H9 (cell line): Measurements from ENCODE around the gene VKORC1. TPM values are rescaled to one million over a fixed set of nuclear protein-coding genes. Genes with fewer than 3 reads are reported as not detected.

Experiments used
- DNase-seq: peaks from one replicate; pipeline ENCODE4 v3.0.0-alpha.2; 2017
- H2AFZ ChIP-seq: one replicate; pipeline ENCODE4 v1.6.1; 2013; ENCODE audit warnings: mild to moderate bottlenecking, low read length, control low read depth, moderate library complexity
- H2AK5ac ChIP-seq: 2 replicates; pipeline ENCODE4 v1.6.1; 2013; ENCODE audit warnings: low read length, control low read depth, mixed read lengths; ENCODE audit not compliant: insufficient read length
- H2BK120ac ChIP-seq: one replicate; pipeline ENCODE4 v1.6.1; 2013; ENCODE audit warnings: low read depth, mild to moderate bottlenecking, low read length, control low read depth, inconsistent platforms; ENCODE audit not compliant: poor library complexity, severe bottlenecking
- H2BK12ac ChIP-seq: 2 replicates; pipeline ENCODE4 v1.6.1; 2013; ENCODE audit warnings: low read length, control low read depth, mixed read lengths, low read depth; ENCODE audit not compliant: insufficient read length
- H2BK15ac ChIP-seq: 2 replicates; pipeline ENCODE4 v1.6.1; 2013; ENCODE audit warnings: low read depth, low read length, control low read depth
- H2BK20ac ChIP-seq: one replicate; pipeline ENCODE4 v1.6.1; 2013; ENCODE audit warnings: low read depth, mild to moderate bottlenecking, low read length, control low read depth, inconsistent platforms; ENCODE audit not compliant: poor library complexity, severe bottlenecking
- H2BK5ac ChIP-seq: 2 replicates; pipeline ENCODE4 v1.6.1; 2013; ENCODE audit warnings: low read length, control low read depth, mixed read lengths; ENCODE audit not compliant: insufficient read length
- H3K14ac ChIP-seq: 2 replicates; pipeline ENCODE4 v1.6.1; 2013; ENCODE audit warnings: low read length, control low read depth; ENCODE audit not compliant: insufficient read depth
- H3K18ac ChIP-seq: 2 replicates; pipeline ENCODE4 v1.6.1; 2013; ENCODE audit warnings: low read depth, mild to moderate bottlenecking, mixed read lengths, low read length, control low read depth; ENCODE audit not compliant: insufficient read length
- H3K23ac ChIP-seq: 2 replicates; pipeline ENCODE4 v1.6.1; 2013; ENCODE audit warnings: low read length, control low read depth, mixed read lengths, low read depth; ENCODE audit not compliant: insufficient read length
- H3K23me2 ChIP-seq: 2 replicates; pipeline ENCODE4 v1.6.1; 2013; ENCODE audit warnings: low read depth, mild to moderate bottlenecking, mixed read lengths, low read length, control low read depth; ENCODE audit not compliant: insufficient read length, poor library complexity, severe bottlenecking
- H3K27ac ChIP-seq: 2 replicates; pipeline ENCODE4 v1.5.1; 2013; ENCODE audit warnings: low read length, control low read depth, mixed read lengths, low read depth; ENCODE audit not compliant: insufficient read length
- H3K27me3 ChIP-seq: 2 replicates; pipeline ENCODE4 v1.6.1; 2013; ENCODE audit warnings: low read length, control low read depth, inconsistent platforms; ENCODE audit not compliant: insufficient read depth
- H3K4ac ChIP-seq: 2 replicates; pipeline ENCODE4 v1.6.1; 2013; ENCODE audit warnings: low read depth, mild to moderate bottlenecking, control low read depth, inconsistent platforms, low read length, moderate library complexity
- H3K4me1 ChIP-seq: 2 replicates; pipeline ENCODE4 v1.6.1; 2013; ENCODE audit warnings: low read length, control low read depth, inconsistent platforms; ENCODE audit not compliant: insufficient read depth
- H3K4me2 ChIP-seq: 2 replicates; pipeline ENCODE4 v1.6.1; 2013; ENCODE audit warnings: low read length, control low read depth, mixed read lengths; ENCODE audit not compliant: insufficient read length, insufficient read depth
- H3K56ac ChIP-seq: 2 replicates; pipeline ENCODE4 v1.6.1; 2013; ENCODE audit warnings: low read depth, mild to moderate bottlenecking, mixed read lengths, low read length, control low read depth; ENCODE audit not compliant: insufficient read length
- H3K79me1 ChIP-seq: 2 replicates; pipeline ENCODE4 v1.6.1; 2013; ENCODE audit warnings: low read depth, mild to moderate bottlenecking, moderate library complexity, low read length, control low read depth, inconsistent platforms; ENCODE audit not compliant: insufficient read depth, poor library complexity, severe bottlenecking
- H3K79me2 ChIP-seq: 2 replicates; pipeline ENCODE4 v1.6.1; 2013; ENCODE audit warnings: low read length, control low read depth, inconsistent platforms; ENCODE audit not compliant: insufficient read depth
- H3K9ac ChIP-seq: 2 replicates; pipeline ENCODE4 v1.6.1; 2013; ENCODE audit warnings: low read length, control low read depth, mixed read lengths; ENCODE audit not compliant: insufficient read length; ENCODE audit errors: extremely low read depth
- H3K9me3 ChIP-seq: one replicate; pipeline ENCODE4 v1.6.1; 2013; ENCODE audit warnings: low read depth, low read length, inconsistent platforms; ENCODE audit not compliant: control insufficient read depth
- H3T11ph ChIP-seq: one replicate; pipeline ENCODE4 v1.6.1; 2013; ENCODE audit warnings: mild to moderate bottlenecking, low read length, control low read depth, inconsistent platforms
- H4K20me1 ChIP-seq: one replicate; pipeline ENCODE4 v1.6.1; 2013; ENCODE audit not compliant: control insufficient read depth, insufficient read length, insufficient read depth
- H4K5ac ChIP-seq: 2 replicates; pipeline ENCODE4 v1.6.1; 2013; ENCODE audit warnings: low read depth, mild to moderate bottlenecking, mixed read lengths, low read length, control low read depth; ENCODE audit not compliant: insufficient read length
- H4K8ac ChIP-seq: replicated peaks from 2 replicates; pipeline ENCODE4 v1.6.1; 2013; ENCODE audit warnings: low read length, control low read depth, mixed read lengths, low read depth; ENCODE audit not compliant: insufficient read length
- H4K91ac ChIP-seq: 2 replicates; pipeline ENCODE4 v1.6.1; 2013; ENCODE audit warnings: low read depth, mild to moderate bottlenecking, moderate library complexity, mixed read lengths, low read length, control low read depth; ENCODE audit not compliant: insufficient read length
- H3K27ac Mint-ChIP-seq, 3 experiments: 2 replicates in 2 of 3; 3 replicates in 1 of 3; pipeline ENCODE4 v1.8.0; 2020 to 2021; ENCODE audit warnings: mixed read lengths in 3 of 3, mild to moderate bottlenecking in 1 of 3, moderate library complexity in 1 of 3
- H3K27me3 Mint-ChIP-seq: 2 replicates; pipeline ENCODE4 v1.8.0; 2021; ENCODE audit warnings: low read depth, mild to moderate bottlenecking, moderate library complexity, mixed read lengths
- H3K36me3 Mint-ChIP-seq, 3 experiments: 2 replicates in 2 of 3; 3 replicates in 1 of 3; pipeline ENCODE4 v1.8.0; 2020 to 2021; ENCODE audit warnings: low read depth in 3 of 3, mixed read lengths in 3 of 3; ENCODE audit not compliant: insufficient read depth in 1 of 3
- H3K4me1 Mint-ChIP-seq, 2 experiments: 2 replicates each; pipeline ENCODE4 v1.8.0; 2020; ENCODE audit warnings: mixed read lengths in 2 of 2
- H3K4me3 Mint-ChIP-seq, 2 experiments: 2 replicates in 1 of 2; 3 replicates in 1 of 2; pipeline ENCODE4 v1.8.0; 2020 to 2021; ENCODE audit warnings: mild to moderate bottlenecking in 2 of 2, mixed read lengths in 2 of 2, moderate library complexity in 1 of 2
- H3K9me3 Mint-ChIP-seq, 2 experiments: 2 replicates in 1 of 2; 3 replicates in 1 of 2; pipeline ENCODE4 v1.8.0; 2020; ENCODE audit warnings: mild to moderate bottlenecking in 2 of 2, mixed read lengths in 2 of 2, moderate library complexity in 1 of 2
- WGBS: extraction: QIAGEN DNeasy Blood & Tissue Kit; methylation state at CpG from one replicate; pipeline ENCODE4 v1.1.7; 2013; ENCODE audit warnings: missing lambda C conversion rate, low lambda C conversion rate, mixed read lengths; ENCODE audit not compliant: insufficient read length; ENCODE audit errors: extremely low coverage; 5-methylcytosine and 5-hydroxymethylcytosine counted together
- total RNA-seq: library from RNA; stranded (reverse); gene quantifications from 2 replicates; pipeline ENCODE4 v1.2.1, GENCODE V29; 2021
- TF ChIP-seq, protein P1 (sequence below): fragments of 200-600 bp; sonication (generic); conservative IDR thresholded peaks from 3 replicates; pipeline ENCODE4 v1.8.0; 2021; ENCODE audit warnings: antibody characterized with exemption, mild to moderate bottlenecking

The VKORC1 gene
- total RNA-seq, 1 experiment from 2014 or later = 93.9 TPM

GRCh38 chr16:31050280-31051030 lies 44.1 kb downstream of the VKORC1 start:
- Histone ChIP-seq H3K56ac (no peak overlapping the region), H3K18ac (no peak overlapping the region), H3K4me2 (no peak overlapping the region), H4K5ac (no peak overlapping the region), H3K79me1 (no peaks in the 10 kb centered on the region), H3K9ac (no peak overlapping the region), H3K4ac (no peak overlapping the region), H3T11ph (no peak overlapping the region), H3K9me3 (no peaks in the 10 kb centered on the region), H3K4me1 (no peaks in the 10 kb centered on the region), H2BK20ac (no peak overlapping the region), H2AFZ (no peak overlapping the region), H4K91ac (no peak overlapping the region), H2BK5ac (no peak overlapping the region), H3K23ac (no peak overlapping the region), H2BK12ac (no peak overlapping the region), H2BK15ac (no peak overlapping the region), H4K20me1 (no peaks in the 10 kb centered on the region), H3K79me2 (no peaks in the 10 kb centered on the region), H3K27ac (no peak overlapping the region), H2AK5ac (no peak overlapping the region), H2BK120ac (no peak overlapping the region), H3K23me2 (no peaks in the 10 kb centered on the region), H3K14ac (no peak overlapping the region), H3K27me3 (no peaks in the 10 kb centered on the region), H4K8ac (no peak overlapping the region)
- no peaks in the 10 kb centered on the region for H3K9me3 Mint-ChIP-seq
- no peak overlapping the region for H3K27ac Mint-ChIP-seq
- DNase-seq = no peak
- peaks cover 12 to 18% of the 10 kb centered on the region in 2 experiments for H3K4me1 Mint-ChIP-seq
- H3K27me3 Mint-ChIP-seq = peaks cover 6% of the 10 kb centered on the region
- no peak overlapping the region; a peak in 1 of 5 replicates for H3K4me3 Mint-ChIP-seq
- no CpG with 5 or more reads among the region's 10 CpGs for WGBS
- no peaks in the 10 kb centered on the region for H3K36me3 Mint-ChIP-seq
- TF ChIP-seq, protein P1, sequence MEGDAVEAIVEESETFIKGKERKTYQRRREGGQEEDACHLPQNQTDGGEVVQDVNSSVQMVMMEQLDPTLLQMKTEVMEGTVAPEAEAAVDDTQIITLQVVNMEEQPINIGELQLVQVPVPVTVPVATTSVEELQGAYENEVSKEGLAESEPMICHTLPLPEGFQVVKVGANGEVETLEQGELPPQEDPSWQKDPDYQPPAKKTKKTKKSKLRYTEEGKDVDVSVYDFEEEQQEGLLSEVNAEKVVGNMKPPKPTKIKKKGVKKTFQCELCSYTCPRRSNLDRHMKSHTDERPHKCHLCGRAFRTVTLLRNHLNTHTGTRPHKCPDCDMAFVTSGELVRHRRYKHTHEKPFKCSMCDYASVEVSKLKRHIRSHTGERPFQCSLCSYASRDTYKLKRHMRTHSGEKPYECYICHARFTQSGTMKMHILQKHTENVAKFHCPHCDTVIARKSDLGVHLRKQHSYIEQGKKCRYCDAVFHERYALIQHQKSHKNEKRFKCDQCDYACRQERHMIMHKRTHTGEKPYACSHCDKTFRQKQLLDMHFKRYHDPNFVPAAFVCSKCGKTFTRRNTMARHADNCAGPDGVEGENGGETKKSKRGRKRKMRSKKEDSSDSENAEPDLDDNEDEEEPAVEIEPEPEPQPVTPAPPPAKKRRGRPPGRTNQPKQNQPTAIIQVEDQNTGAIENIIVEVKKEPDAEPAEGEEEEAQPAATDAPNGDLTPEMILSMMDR = no peak
